Activated CD8-positive, alpha-beta memory T cell treated with anti-CD3 and anti-CD28 coated beads, Interleukin-2, amount 50 U/mL, for 4 hours (primary cell): ENCODE data around the gene RNF112.
"Not testable (repeated sequence)": the region's sequence is repeated elsewhere in the genome, so short reads cannot be mapped to it uniquely, and the experiment has no call there.

Experiments used
- DNase-seq: peaks from one replicate; pipeline ENCODE4 v3.0.0-alpha.2; 2020

RNF112 gene

GRCh38 chr17:19414396-19415280, 3.6 kb downstream of the RNF112 start:
- DNase-seq, result no peak

GRCh38 chr17:19415311-19415710, 4.3 kb downstream of the RNF112 start:
- DNase-seq, result no peak

GRCh38 chr17:19415806-19416775, 5.1 kb downstream of the RNF112 start:
- no peak for DNase-seq

- no peak for DNase-seq
These were observed 6.6 kb downstream of the RNF112 start for GRCh38 chr17:19417611-19418010.

- no peak for DNase-seq
These were observed 7.4 kb downstream of the RNF112 start for GRCh38 chr17:19418251-19418992.

- no peak for DNase-seq
These were observed 10.2 kb downstream of the RNF112 start for GRCh38 chr17:19421219-19421618.

- DNase-seq, result no peak
These were observed 10.9 kb downstream of the RNF112 start for GRCh38 chr17:19421926-19422325.

GRCh38 chr17:19424934-19425868, 14.2 kb downstream of the RNF112 start:
- no peak for DNase-seq

GRCh38 chr17:19426631-19427030, 15.6 kb downstream of the RNF112 start:
- no peak for DNase-seq

GRCh38 chr17:19431691-19432090, 20.7 kb downstream of the RNF112 start:
- no peak for DNase-seq

- no peak for DNase-seq
These were observed 22.2 kb downstream of the RNF112 start for GRCh38 chr17:19433255-19433654.

GRCh38 chr17:19433727-19434340, 22.8 kb downstream of the RNF112 start:
- DNase-seq, result no peak

- no peak for DNase-seq
These were observed 29.4 kb downstream of the RNF112 start for GRCh38 chr17:19440421-19440820.

GRCh38 chr17:19441288-19441687, 30.3 kb downstream of the RNF112 start:
- not testable (repeated sequence) for DNase-seq

GRCh38 chr17:19442731-19443130, 31.7 kb downstream of the RNF112 start:
- DNase-seq, result no peak

- no peak for DNase-seq
These were observed 32.1 kb downstream of the RNF112 start for GRCh38 chr17:19443148-19443547.

- DNase-seq, result no peak
These were observed 34.1 kb downstream of the RNF112 start for GRCh38 chr17:19445105-19445504.

GRCh38 chr17:19446577-19446976, 35.5 kb downstream of the RNF112 start:
- DNase-seq, result not testable (repeated sequence)

GRCh38 chr17:19447085-19447583, 36.1 kb downstream of the RNF112 start:
- DNase-seq, result peak; percentile 69

- DNase-seq, result no peak
These were observed 37.6 kb downstream of the RNF112 start for GRCh38 chr17:19448341-19449268.
